DOHH2 (cell line): ENCODE data around the gene LCOR.

Source experiments
- CTCF ChIP-seq: fragments of 200-600 bp; sonication (generic); IDR thresholded peaks from one replicate; pipeline ENCODE4 v1.5.1; 2014; ENCODE audit warnings: antibody characterized with exemption, mild to moderate bottlenecking, low read depth, low read length; ENCODE audit not compliant: poor library complexity, severe bottlenecking
- EZH2phosphoT487 ChIP-seq: fragments of 200-600 bp; sonication (generic); IDR thresholded peaks from 2 replicates; pipeline ENCODE4 v1.6.1; 2017; ENCODE audit warnings: borderline replicate concordance, mild to moderate bottlenecking, antibody characterized with exemption, low read length, moderate library complexity, mixed read lengths

DNA sequence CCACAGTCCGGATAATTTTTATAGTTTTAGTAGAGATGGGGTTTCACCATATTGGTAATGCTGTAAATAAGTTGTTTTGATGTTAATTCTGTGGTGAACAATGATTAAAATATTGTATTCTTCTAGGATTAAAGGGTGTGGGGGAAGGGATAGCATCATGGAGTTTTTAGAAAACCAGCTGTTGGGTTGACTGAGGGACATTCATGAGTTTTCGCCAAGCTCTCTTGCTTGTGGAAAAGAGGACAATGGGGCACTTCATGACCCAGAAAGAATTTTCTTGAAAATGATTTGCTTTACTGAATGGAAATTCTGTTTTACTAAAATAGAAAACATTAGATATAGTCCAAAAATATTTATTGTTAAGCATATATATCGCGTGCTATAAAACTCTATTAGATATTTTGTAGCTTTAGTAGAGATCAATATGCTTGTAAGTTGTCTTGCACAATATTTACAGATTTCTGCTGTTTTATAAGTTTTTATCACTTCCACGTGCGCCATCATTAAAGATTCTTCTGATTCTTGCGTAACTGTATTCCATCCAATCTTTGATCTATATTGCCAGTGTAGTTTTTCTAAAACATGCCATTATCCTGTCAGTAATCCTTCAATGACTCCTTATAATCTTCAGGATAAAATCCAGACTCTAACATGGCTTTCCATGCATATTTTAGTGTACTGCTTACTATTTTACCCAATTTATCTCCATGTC, 41.8 kb downstream of the LCOR start:
- TF ChIP-seq CTCF (no peak), EZH2phosphoT487 (no peak)
